GM04503 (cell line): Measurements from ENCODE around the gene SCUBE1.

ENCODE experiments used
- DNase-seq: peaks from one replicate; pipeline ENCODE4 v3.0.0-alpha.2; 2012; ENCODE audit warnings: low read depth

Gene SCUBE1

DNA sequence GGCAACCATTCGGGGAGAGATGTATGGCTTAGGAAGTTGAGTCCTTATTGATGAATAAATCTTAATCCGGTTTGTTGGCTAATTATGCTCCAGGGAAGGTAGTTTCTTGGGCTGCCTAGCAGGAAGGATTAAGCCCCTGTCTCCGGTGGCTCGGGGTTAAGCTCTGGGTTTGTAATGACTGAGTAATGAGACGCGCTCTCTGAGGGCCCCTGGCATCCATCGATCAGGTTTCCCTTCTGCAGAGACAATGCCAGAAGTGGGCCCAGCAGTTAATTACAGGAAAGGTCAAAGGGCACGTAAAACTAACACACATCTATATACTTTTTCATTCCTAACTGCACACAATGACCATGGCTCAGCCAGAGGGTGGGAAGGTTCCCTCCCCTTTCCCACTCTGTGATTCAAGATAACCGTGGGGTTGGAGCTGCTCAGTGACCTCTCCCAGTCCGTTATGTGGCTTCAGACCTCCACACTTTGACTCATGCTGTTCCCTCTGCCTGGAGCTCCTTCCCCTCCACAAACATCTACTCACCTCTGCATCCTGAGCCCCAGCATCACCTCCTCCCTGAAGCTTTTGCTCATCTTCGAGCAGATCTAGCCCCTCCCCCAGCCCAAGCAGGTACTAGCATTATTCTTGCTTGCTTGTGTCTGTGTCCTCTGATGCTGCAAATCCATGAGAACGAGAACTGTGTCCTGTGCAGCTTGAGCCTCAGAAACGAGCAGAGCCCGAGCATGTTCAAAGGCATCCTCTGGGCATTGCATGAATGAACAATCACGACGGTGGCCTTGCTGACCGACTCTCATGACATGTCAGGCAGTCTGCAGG lies 16.6 kb downstream of the SCUBE1 start:
- no peak for DNase-seq

DNA sequence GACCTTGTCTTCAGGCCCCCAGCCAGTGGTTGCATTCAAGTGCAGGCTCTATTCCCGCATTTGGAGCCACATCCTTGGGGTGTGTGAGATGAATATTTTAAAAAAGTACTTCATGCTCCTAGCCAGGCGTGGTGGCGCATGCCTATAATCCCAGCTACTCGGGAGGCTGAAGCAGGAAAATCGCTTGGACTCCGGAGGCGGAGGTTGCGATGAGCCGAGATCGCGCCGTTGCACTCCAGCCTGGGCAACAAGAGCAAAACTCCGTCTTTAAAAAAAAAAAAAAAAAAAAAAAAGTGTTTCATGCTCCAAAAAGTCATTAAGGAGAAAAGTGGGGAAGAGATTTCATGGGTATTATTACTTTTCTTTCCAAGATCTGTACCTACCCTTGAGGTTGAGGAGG lies 18.0 kb downstream of the SCUBE1 start:
- no peak for DNase-seq

DNA sequence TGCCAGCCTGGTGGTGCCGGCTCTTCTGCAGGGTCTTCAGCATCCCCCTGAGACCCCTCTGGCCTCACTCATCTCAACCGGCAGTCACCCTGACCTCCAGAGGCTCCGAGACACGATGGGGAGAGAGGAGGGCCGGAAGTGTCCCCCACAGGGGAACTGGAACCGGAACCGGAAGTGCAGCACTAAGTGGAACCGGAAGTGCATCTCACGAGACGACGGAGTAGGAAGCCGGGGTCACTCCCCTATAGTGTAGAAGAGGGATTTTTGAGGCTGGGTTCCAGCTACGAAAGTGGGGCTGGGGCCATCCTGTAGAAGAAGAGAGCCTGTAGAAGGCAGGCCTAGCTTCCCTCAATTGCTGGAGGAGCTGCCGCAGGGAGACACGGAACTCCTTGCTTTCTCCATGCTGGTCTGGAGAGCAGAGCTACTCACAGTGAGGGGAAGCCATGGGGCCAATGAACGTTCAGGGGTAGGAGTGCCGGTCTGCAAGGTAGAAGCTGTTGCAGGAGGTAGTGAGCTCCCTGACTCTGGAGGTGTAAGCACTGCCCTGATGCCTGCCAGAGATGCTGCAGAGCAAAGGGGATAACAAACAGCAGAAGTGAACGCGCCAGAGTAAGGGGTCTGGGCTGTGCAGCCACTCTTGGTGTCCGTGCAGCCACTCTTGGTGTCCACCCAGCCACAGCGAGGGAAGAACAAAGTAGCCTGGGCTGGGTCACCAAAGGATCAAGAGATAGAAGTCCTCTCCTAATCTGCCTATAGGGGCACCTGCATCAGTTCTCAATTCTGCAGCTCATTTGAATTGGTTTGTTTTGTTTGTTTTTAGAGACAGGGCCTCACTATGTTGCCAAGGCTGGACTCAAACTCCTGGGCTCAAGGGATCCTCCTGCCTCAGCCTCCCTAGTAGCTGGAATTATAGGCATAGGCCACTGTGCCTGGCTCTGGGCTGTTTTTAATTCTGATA lies 21.9 kb downstream of the SCUBE1 start:
- no peak for DNase-seq

- DNase-seq = no peak
Measured at GRCh38 chr22:43319661-43320486, 23.3 kb downstream of the SCUBE1 start.

GRCh38 chr22:43317239-43317638 lies 25.9 kb downstream of the SCUBE1 start:
- DNase-seq = no peak

- DNase-seq = no peak
Measured at GRCh38 chr22:43315687-43316217, 27.4 kb downstream of the SCUBE1 start.

DNA sequence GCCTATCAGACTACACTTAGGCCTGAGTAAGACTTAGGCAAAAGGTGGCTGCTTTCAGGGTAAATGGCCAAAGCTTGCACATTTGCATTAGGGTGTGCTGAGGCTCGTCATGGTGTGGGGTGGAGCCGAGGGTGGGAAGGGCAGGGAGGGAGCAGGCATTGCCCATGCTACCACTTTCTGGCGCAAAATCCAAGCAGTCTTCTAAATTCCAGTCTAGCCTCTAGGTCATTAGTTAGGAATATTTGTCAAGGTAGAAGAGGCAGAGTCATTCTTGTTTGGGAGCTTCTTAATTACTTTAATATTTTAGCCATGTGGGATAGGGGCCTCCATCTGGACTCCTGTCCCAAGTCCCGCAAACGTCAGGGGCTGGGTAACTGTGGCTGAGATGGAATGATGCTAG lies 28.6 kb downstream of the SCUBE1 start:
- DNase-seq = no peak

- DNase-seq = no peak
Measured at GRCh38 chr22:43313890-43314474, 29.2 kb downstream of the SCUBE1 start.

DNA sequence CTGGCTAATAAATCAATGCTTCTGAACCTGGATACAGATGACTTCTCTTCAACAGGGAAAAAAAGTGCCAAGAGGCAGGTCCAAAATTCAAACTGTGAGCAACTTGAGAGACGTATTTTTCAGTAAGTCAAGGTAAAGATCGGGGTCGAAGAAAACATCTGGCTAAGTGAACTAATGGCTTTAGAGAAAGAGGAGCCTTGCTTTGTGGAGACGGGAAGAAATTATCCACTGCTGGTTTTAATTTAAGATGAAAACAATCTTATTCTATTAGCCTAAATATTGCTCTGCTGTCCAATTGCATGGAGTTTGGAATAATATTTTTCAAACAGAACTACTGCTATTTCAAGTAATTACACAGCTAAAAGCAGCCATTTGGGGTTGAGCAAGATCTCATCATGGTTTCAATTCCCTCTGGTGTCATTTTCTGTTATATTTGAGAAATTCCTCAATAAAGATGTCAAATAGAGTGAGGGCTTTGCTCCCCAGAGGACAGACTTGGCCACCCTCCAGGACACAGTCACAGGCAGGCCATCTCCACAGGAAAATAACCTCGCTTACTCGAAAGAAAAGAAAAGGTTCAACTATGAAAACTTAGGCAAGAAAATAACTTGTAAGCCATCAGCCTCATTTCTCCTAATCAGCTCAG lies 29.8 kb downstream of the SCUBE1 start:
- DNase-seq = peak; percentile 31

- DNase-seq = no peak
Measured at GRCh38 chr22:43312608-43313007, 30.6 kb downstream of the SCUBE1 start.

- DNase-seq = no peak
Measured at GRCh38 chr22:43310798-43311197, 32.4 kb downstream of the SCUBE1 start.

DNA sequence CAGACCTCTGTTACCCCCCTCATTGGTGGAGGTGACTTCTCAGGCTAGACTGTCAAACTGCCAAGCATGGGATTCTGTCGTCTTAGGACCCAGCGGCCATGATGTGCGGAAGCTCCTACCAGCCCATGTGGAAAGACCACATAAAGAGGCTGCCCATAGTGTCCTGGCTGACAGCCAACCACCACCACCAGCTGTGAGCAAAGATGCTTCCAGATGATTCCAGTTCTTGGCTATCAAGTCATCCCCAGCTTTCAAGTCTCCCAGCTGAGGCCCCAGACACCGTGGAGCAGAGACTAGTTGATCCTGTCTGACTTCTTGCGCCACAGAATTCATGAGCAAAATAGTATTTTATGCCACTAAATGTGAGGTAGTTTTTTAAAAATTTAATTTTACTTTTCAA lies 32.9 kb downstream of the SCUBE1 start:
- no peak for DNase-seq

DNA sequence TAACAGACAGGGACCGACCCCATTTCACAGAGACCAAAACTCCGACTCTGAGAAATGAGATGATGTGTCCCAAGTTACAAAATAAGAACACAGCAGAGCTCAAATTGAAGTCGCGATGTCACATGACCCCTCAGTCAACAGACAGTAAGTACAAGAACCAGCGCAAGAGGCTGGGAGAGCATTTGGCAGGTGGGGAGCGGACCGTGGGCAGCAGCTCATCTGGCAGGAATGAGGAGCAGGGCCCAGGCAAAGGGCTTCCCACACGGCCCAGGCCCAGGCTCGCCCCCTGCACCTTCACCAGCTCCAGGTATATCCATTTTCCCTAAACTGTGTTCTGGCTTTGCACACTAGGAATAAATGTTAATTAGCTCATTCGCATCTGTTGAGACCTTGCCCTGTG lies 34.3 kb downstream of the SCUBE1 start:
- no peak for DNase-seq

- no peak for DNase-seq
Measured at GRCh38 chr22:43308060-43308830, 34.9 kb downstream of the SCUBE1 start.

DNA sequence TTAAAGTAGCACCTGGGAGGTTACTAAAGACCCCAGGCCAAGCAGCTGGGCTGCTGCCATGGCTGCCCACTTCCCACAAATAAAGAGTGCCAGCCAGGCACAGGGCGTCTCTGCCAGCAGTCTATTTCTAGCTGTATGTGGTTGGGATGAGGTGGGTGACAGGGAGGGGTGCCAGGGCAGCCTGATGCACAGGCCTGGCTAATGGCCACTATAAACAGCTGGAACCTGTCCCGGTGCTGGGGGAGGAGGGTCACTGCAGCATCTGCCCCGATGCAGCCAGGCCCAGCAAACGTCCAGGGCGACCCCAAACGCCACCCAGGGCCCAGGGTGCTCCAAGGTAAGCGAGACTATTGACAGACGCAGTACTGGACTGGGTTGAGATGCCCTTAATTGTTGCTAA lies 37.4 kb downstream of the SCUBE1 start:
- no peak for DNase-seq

DNA sequence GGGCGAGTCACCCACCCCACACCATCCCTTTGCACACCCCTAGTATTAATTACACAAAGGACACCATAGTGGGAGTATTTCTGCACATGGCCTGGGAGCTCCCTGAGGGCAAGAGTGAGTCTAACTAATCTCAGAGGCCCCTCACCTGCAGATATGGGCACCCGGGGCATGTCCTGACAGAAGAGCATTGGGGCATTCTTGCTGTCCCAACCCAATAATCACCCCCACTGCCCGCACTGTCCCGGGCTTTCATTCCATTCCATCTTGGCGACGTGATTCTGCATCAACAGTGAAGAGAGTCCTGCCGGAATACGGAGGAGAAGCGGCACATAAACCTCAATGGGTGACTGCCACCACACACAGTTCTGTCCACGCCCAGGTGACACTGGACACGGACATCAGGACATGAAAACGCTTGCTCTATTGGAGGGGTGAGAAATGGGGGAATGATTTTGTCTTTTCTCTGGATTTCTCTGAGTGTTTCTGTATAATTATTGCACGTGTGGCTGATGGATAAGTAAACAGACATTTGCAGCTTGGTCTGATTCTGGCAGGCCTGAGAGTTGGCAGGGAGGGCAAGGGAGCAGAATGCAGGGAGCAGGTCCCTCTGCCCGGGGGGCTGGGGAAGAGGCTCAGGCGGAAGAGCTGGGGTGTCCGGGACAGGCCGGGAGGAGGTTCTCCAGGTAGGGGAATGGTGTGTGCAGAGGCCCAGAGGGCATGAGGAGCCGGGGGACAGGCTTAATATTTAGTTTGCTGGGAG lies 38.2 kb downstream of the SCUBE1 start:
- no peak for DNase-seq

DNA sequence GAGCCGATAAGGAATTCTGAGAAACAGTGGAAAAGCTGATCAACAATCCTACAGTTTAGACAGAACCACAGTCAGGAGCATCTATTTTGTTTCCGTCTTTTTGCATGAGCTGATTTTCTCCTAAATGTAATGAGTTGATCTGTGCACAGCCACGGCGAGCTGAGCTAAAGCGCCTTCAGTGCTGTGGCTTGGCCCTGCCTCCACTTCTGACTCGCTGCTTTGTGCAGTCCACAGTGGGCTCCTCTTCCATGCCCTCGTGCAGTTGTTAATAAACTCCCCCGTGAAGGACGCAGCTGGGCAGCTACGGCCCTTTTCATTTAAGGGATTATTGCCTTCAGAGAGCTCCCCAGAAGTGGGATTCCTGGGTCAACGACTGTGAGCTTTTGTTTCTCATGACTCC lies 39.4 kb downstream of the SCUBE1 start:
- no peak for DNase-seq

GRCh38 chr22:43303166-43303565 lies 40.0 kb downstream of the SCUBE1 start:
- DNase-seq = no peak

DNA sequence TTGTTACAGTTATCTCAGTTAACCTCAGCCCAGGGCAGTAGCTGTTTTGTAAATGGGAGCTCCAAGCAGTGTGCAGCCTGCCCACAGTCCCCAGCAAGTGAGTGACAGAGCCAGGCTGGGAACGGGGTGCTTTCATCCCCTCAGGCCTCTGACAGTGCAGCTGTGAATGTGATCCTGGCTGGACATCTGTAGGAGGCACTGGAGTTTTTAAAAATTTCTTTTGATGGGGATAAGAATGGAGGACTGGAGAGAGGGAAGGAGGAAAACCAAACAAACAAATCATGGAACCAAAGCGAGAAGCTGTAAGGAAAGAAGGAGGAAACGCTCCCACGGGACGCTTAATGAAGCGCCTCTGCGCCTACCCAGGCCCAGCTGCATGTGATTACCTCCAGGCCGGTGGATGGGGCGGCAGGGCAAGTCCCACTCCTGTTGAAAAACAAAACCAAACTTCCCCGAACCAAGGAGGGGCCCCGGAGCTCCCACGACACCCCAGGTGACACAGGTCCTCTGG lies 40.6 kb downstream of the SCUBE1 start:
- DNase-seq = no peak
